OCI-LY3 (cell line): Measurements from ENCODE around the gene S1PR2.

Source experiments
- H2AFZ ChIP-seq: fragments of 200-600, 300-600 bp; shearing (Covaris generic); 2 replicates; pipeline ENCODE4 v1.6.0; 2014; ENCODE audit warnings: antibody characterized with exemption, low read depth, low read length
- H3K27ac ChIP-seq: fragments of 200-600, 300-600 bp; sonication (generic); 2 replicates; pipeline ENCODE4 v1.5.1; 2014; ENCODE audit warnings: mild to moderate bottlenecking, low read length, moderate library complexity, mixed read lengths
- H3K27me3 ChIP-seq: fragments of 200-600, 300-600 bp; sonication (generic); 2 replicates; pipeline ENCODE4 v1.6.1; 2014; ENCODE audit warnings: low read depth, low read length, mixed read lengths
- H3K36me3 ChIP-seq: fragments of 200-600, 300-600 bp; sonication (generic); replicated peaks from 2 replicates; pipeline ENCODE3; 2014; ENCODE audit warnings: low read depth, low read length, mixed read lengths
- H3K4me1 ChIP-seq: fragments of 300-600, 200-600 bp; sonication (generic); 2 replicates; pipeline ENCODE4 v1.6.1; 2014; ENCODE audit warnings: low read length, mixed read lengths
- H3K4me2 ChIP-seq: fragments of 200-600, 300-600 bp; sonication (generic); 2 replicates; pipeline ENCODE4 v1.6.1; 2014; ENCODE audit warnings: low read length, mixed read lengths
- H3K4me3 ChIP-seq: fragments of 300-600, 200-600 bp; sonication (generic); 2 replicates; pipeline ENCODE4 v1.5.1; 2014; ENCODE audit warnings: antibody characterized with exemption, mild to moderate bottlenecking, low read length, moderate library complexity
- H3K79me2 ChIP-seq: fragments of 300-600, 200-600 bp; shearing (Covaris generic); 2 replicates; pipeline ENCODE4 v1.6.1; 2014; ENCODE audit warnings: mild to moderate bottlenecking, low read length, mixed read lengths
- H3K9ac ChIP-seq: fragments of 300-600, 200-600 bp; shearing (Covaris generic); 2 replicates; pipeline ENCODE4 v1.6.0; 2014; ENCODE audit warnings: mild to moderate bottlenecking, low read length, moderate library complexity
- H3K9me3 ChIP-seq: fragments of 200-600, 300-600 bp; shearing (Covaris generic); 2 replicates; pipeline ENCODE4 v1.6.1; 2014; ENCODE audit warnings: low read length, mixed read lengths; ENCODE audit not compliant: insufficient read depth
- H4K20me1 ChIP-seq: fragments of 200-600, 300-600 bp; sonication (generic); 2 replicates; pipeline ENCODE4 v1.6.1; 2016; ENCODE audit warnings: low read length, mixed read lengths; ENCODE audit not compliant: insufficient read depth
- EZH2phosphoT487 ChIP-seq: fragments of 200-600 bp; shearing (Covaris generic); IDR thresholded peaks from 2 replicates; pipeline ENCODE4 v1.6.1; 2018; ENCODE audit warnings: antibody characterized with exemption, mixed run types, low read depth
- TF ChIP-seq, protein P1 (sequence below): fragments of 200-600, 300-600 bp; sonication (generic); IDR thresholded peaks from 2 replicates; pipeline ENCODE4 v1.5.1; 2014; ENCODE audit warnings: antibody characterized with exemption, low read length, low read depth

The S1PR2 gene

GRCh38 chr19:10219678-10220077, 11.5 kb downstream of the S1PR2 start:
- Histone ChIP-seq H3K9ac (no peak overlapping the region), H3K9me3 (no peaks in the 10 kb centered on the region), H3K79me2 (peaks cover 4% of the 10 kb centered on the region; the same call in 1 of the 2 replicates), H3K4me1 (peaks cover 17% of the 10 kb centered on the region), H3K36me3 (peaks cover 14% of the 10 kb centered on the region), H3K4me2 (peak overlapping the region; percentile 58), H3K27ac (no peak overlapping the region), H4K20me1 (peaks cover 8% of the 10 kb centered on the region; the same call in 1 of the 2 replicates), H2AFZ (no peak overlapping the region), H3K27me3 (no peaks in the 10 kb centered on the region), H3K4me3 (no peak overlapping the region)
- TF ChIP-seq, protein P1, sequence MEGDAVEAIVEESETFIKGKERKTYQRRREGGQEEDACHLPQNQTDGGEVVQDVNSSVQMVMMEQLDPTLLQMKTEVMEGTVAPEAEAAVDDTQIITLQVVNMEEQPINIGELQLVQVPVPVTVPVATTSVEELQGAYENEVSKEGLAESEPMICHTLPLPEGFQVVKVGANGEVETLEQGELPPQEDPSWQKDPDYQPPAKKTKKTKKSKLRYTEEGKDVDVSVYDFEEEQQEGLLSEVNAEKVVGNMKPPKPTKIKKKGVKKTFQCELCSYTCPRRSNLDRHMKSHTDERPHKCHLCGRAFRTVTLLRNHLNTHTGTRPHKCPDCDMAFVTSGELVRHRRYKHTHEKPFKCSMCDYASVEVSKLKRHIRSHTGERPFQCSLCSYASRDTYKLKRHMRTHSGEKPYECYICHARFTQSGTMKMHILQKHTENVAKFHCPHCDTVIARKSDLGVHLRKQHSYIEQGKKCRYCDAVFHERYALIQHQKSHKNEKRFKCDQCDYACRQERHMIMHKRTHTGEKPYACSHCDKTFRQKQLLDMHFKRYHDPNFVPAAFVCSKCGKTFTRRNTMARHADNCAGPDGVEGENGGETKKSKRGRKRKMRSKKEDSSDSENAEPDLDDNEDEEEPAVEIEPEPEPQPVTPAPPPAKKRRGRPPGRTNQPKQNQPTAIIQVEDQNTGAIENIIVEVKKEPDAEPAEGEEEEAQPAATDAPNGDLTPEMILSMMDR = peak; percentile 61
- no peak for TF ChIP-seq EZH2phosphoT487

DNA sequence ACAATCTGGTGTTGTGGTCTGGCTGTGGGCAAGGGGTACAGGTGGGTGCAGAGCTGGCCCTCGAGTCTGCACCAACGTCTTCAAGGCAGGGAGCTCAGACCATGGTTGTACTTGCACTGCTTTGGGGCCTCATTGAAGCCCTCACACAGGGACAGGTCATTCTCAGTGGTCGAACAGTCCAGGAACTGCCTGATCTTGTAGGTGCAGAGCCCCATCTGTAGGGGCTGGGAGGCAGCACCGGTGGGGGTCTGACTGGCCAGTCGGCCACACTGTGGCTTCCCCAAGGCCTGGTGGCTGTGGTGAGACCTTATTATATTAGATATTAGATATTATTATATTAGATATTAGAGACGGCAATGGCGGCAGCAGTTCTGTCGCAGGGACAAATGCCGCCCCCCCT, 14.0 kb downstream of the S1PR2 start:
- Histone ChIP-seq H3K4me2 (no peak overlapping the region), H3K79me2 (no peaks in the 10 kb centered on the region), H3K4me3 (no peak overlapping the region), H3K27ac (no peak overlapping the region), H3K27me3 (no peaks in the 10 kb centered on the region), H4K20me1 (no peaks in the 10 kb centered on the region), H3K9ac (no peak overlapping the region), H3K4me1 (peaks cover 17% of the 10 kb centered on the region), H2AFZ (no peak overlapping the region), H3K36me3 (peaks cover 5% of the 10 kb centered on the region), H3K9me3 (no peaks in the 10 kb centered on the region)
- TF ChIP-seq, protein P1 = no peak
- TF ChIP-seq EZH2phosphoT487 = no peak

- H2AFZ ChIP-seq = no peak overlapping the region
- H3K4me2 ChIP-seq = no peak overlapping the region
- H3K4me1 ChIP-seq = peaks cover 9% of the 10 kb centered on the region
- H3K9me3 ChIP-seq = no peaks in the 10 kb centered on the region
- H3K27me3 ChIP-seq = no peaks in the 10 kb centered on the region
- H3K9ac ChIP-seq = no peak overlapping the region
- no peak overlapping the region for H3K27ac ChIP-seq
- no peaks in the 10 kb centered on the region for H3K79me2 ChIP-seq
- H3K36me3 ChIP-seq = no peaks in the 10 kb centered on the region
- no peak overlapping the region for H3K4me3 ChIP-seq
- H4K20me1 ChIP-seq = no peaks in the 10 kb centered on the region
- TF ChIP-seq, protein P1 = no peak
Observed at GRCh38 chr19:10214784-10215183, 16.3 kb downstream of the S1PR2 start.

DNA sequence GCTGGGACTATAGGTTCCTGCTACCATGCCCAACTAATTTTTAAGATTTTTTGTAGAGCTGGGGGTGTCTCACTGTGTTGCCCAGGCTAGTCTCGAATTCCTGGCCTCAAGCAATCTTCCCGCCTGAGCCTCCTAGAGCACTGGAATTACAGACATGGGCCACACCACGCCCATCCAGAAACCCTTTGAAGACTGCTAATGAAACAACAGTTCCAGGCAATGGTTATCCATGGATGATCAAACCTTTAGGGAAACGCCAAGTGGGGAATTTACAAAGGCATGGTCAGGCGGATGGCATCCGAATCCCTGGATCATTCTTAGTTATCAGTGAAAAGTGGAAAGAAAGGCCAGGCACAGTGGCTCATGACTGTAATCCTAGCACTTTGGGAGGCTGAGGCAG, 19.4 kb downstream of the S1PR2 start:
- no peak overlapping the region for H2AFZ ChIP-seq
- H3K27me3 ChIP-seq = no peaks in the 10 kb centered on the region
- no peaks in the 10 kb centered on the region for H4K20me1 ChIP-seq
- H3K4me2 ChIP-seq = no peak overlapping the region
- H3K9me3 ChIP-seq = no peaks in the 10 kb centered on the region
- no peak overlapping the region for H3K27ac ChIP-seq
- H3K36me3 ChIP-seq = no peaks in the 10 kb centered on the region
- no peaks in the 10 kb centered on the region for H3K4me1 ChIP-seq
- H3K9ac ChIP-seq = no peak overlapping the region
- no peaks in the 10 kb centered on the region for H3K79me2 ChIP-seq
- no peak overlapping the region for H3K4me3 ChIP-seq
- no peak for TF ChIP-seq EZH2phosphoT487
- TF ChIP-seq, protein P1 = no peak
